ENCODE results near the gene STARD10. TPM values are rescaled to one million over a fixed set of nuclear protein-coding genes. Genes with fewer than 3 reads are reported as not detected.

Gene STARD10
- total RNA-seq, 4 donors from 2014 or later, result 42.2 to 83.1 (median 49.4) TPM

DNA sequence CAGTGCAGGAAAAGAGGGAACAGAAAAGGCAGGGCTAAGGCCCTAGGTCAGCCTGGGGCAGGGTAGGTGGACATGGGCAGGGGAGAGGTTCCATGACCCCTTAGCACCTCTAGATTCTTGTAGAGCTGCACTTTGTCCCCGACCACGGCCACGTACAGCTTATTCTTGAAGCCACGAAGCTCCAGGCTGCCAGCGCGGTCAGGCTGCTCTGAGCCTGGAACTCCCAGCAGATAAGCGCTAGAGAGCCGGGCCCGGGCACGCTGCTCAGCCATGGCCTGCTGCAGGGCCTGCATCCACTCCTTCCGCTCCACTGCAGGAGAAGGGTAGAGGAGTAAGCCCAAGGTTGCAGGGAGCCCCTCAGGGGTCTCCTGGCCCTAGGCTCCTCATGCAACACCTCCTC lies 83.6 kb downstream of the STARD10 start:
- WGBS, 2 donors, result 84 to 93% methylated on average over 9 to 11 of the region's 11 CpGs
- intact Hi-C loops (cut with DNase I), result no loop called here
- peaks cover 3 to 31% (median 4%) of the 10 kb centered on the region in 3 donors for H3K4me1 ChIP-seq
- no peaks in the 10 kb centered on the region for H3K9me3 ChIP-seq
- no peak overlapping the region for H3K27ac ChIP-seq
- H3K27me3 ChIP-seq, result no peaks in the 10 kb centered on the region
- H3K36me3 ChIP-seq, result peaks cover 33 to 100% (median 58%) of the 10 kb centered on the region in 3 donors
- DNase-seq, result no peak
- TF ChIP-seq, protein P1, sequence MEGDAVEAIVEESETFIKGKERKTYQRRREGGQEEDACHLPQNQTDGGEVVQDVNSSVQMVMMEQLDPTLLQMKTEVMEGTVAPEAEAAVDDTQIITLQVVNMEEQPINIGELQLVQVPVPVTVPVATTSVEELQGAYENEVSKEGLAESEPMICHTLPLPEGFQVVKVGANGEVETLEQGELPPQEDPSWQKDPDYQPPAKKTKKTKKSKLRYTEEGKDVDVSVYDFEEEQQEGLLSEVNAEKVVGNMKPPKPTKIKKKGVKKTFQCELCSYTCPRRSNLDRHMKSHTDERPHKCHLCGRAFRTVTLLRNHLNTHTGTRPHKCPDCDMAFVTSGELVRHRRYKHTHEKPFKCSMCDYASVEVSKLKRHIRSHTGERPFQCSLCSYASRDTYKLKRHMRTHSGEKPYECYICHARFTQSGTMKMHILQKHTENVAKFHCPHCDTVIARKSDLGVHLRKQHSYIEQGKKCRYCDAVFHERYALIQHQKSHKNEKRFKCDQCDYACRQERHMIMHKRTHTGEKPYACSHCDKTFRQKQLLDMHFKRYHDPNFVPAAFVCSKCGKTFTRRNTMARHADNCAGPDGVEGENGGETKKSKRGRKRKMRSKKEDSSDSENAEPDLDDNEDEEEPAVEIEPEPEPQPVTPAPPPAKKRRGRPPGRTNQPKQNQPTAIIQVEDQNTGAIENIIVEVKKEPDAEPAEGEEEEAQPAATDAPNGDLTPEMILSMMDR (IDR thresholded peaks at IDR 0.05), result no peak
- TF ChIP-seq POLR2A (IDR thresholded peaks at IDR 0.05), result no peak
- H3K4me3 ChIP-seq, result no peak overlapping the region

- Histone ChIP-seq H3K4me3 (no peak overlapping the region), H3K9me3 (no peaks in the 10 kb centered on the region), H3K27me3 (no peaks in the 10 kb centered on the region), H3K4me1 (peaks cover 3 to 25% (median 4%) of the 10 kb centered on the region in 3 donors), H3K27ac (no peak overlapping the region), H3K36me3 (peaks cover 33 to 100% (median 63%) of the 10 kb centered on the region in 3 donors)
- DNase-seq, result no peak
- intact Hi-C loops (cut with DNase I), result no loop called here
- WGBS, 2 donors, result 94 to 95% methylated on average over 20 of the region's 20 CpGs
- no peak for TF ChIP-seq POLR2A (IDR thresholded peaks at IDR 0.05)
- TF ChIP-seq, protein P1 (IDR thresholded peaks at IDR 0.05), result no peak
Measured at GRCh38 chr11:72709478-72710238, 84.2 kb downstream of the STARD10 start.

DNA sequence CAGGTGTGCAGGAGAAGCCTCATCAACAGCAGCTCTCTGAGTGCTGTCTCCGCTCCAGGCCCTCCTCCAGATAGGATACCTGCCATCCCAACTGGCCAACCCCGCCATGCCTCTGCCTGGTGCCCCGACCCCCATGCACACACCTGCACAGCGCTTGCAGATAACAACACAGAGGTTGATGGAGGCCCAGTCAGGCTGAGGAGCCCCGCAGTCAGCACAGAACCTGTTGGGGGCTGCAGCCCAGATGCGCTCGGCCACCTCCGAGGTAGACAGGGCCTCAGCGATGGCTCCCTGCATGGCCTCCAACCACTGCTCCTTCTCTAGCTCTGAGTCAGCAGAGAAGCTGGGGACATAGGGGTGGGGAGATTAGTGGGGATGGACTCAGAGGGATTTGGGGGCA lies 86.8 kb downstream of the STARD10 start:
- TF ChIP-seq POLR2A (IDR thresholded peaks at IDR 0.05), result no peak
- TF ChIP-seq, protein P1 (IDR thresholded peaks at IDR 0.05), result no peak
- Histone ChIP-seq H3K4me3 (no peak overlapping the region), H3K36me3 (peaks cover 33 to 100% (median 78%) of the 10 kb centered on the region in 3 donors), H3K27me3 (no peaks in the 10 kb centered on the region), H3K27ac (no peak overlapping the region), H3K9me3 (no peaks in the 10 kb centered on the region), H3K4me1 (peaks cover 2 to 27% (median 13%) of the 10 kb centered on the region in 3 donors)
- DNase-seq, result no peak
- WGBS, 2 donors, result 92% methylated on average over 2 of the region's 9 CpGs; no CpG with 5 or more reads in 1 of the 2 donors
- intact Hi-C loops (cut with DNase I), result no loop called here

DNA sequence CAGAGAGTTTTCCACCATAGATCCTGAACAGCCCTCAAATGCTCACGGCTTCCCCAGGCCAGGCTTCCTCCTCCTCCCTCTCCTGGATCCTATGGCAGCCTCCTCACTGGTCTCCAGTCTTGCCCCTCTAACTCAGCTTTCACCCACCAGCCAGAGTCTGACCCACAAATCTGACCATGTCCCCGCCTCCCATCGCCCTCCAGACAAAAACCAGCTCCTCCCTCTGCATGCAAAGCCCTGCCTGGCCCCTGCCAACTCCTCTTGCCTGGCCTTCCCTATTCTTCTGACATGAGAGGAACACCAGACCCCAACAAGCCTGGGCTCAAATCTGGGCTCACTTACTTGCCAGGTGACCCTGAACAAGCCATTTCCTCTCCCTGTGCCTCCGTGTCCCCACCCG lies 87.3 kb downstream of the STARD10 start:
- H3K9me3 ChIP-seq, result no peaks in the 10 kb centered on the region
- TF ChIP-seq, protein P1 (IDR thresholded peaks at IDR 0.05), result no peak
- intact Hi-C loops (cut with DNase I), result no loop called here
- H3K27me3 ChIP-seq, result no peaks in the 10 kb centered on the region
- no peak overlapping the region for H3K4me3 ChIP-seq
- WGBS, 2 donors, result 77 to 93% methylated on average over 3 of the region's 5 CpGs
- no peak for DNase-seq
- peaks cover 36 to 100% (median 74%) of the 10 kb centered on the region in 3 donors for H3K36me3 ChIP-seq
- H3K27ac ChIP-seq, result no peak overlapping the region
- peaks cover 0 to 29% (median 13%) of the 10 kb centered on the region in 3 donors for H3K4me1 ChIP-seq

Measured in esophagus squamous epithelium (tissue), 5 donors.